DMS114 treated with DMSO at 0.1 percent for 48 hours (cell line): ENCODE measurements around the gene JAG1.
"Not testable (repeated sequence)": the region's sequence is repeated elsewhere in the genome, so short reads cannot be mapped to it uniquely, and the experiment has no call there.

Source experiments
- DNase-seq: peaks from one replicate; lab custom pipeline; 2025; ENCODE audit not compliant: unreplicated experiment; lab: John Stamatoyannopoulos, UW

The JAG1 gene

DNA sequence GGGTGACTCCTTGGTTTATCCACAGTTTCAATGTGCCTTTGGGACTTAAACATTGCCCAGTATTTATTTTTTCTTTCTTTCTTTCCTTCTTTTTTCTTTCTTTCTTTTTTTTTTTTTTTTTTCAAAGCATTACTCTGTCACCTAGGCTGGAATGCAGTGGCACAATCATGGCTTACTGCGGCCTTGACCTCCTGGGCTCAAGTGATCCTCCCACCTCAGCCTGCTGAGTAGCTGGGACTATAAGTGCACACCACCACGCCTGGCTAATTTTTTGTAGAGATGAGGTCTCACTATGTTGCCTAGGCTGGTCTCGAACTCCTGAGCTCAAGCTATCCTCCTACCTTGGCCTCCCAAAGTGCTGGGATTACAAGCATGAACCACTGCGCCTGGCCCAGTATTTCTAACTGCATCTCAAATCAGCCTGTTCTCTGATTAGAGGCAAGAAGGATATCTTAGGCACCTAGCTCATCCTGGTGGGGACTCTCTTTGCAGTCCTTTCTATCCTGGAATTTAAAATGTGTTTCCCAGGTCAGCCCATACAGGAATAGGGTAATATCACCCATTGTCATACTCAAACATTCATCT, 56.2 kb downstream of the JAG1 start:
- DNase-seq, result not testable (repeated sequence)

DNA sequence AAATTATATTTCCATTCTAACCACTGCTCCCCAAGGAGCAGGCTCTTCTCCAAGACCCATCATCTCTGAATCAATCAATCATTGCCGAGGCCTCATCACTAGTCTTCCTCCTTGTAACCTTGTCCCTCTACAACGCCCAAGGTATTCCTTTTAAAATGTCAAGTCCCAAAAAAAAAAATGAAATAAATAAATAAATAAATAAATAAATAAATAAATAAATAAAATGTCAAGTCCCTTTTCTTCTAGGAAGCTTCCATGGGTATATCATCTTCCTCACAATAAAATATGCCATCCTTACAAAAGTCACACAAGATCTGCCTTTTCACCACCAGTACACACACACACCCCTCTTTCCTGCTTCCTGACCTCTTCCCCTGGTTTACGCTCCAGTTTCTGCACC, 57.6 kb downstream of the JAG1 start:
- DNase-seq, result no peak

DNA sequence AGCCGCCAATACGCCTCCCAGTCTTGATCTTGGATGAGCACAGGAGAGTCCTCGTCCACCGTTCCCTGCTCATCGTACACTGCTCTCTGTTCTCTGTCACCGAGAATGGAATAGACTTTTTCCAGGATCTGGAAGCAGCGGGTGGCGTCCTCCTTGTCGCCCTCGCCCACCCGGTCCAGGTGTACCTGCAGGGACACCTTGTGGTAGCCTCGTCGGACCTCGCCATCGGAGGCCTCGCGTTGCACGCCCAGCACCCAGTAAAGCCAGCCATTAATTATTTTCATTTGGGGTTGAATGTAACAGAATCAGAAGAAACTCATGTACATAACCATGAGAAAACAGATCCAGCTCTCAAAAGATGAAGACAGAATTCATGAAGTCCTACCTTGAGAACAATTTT, 59.9 kb downstream of the JAG1 start:
- no peak for DNase-seq

DNA sequence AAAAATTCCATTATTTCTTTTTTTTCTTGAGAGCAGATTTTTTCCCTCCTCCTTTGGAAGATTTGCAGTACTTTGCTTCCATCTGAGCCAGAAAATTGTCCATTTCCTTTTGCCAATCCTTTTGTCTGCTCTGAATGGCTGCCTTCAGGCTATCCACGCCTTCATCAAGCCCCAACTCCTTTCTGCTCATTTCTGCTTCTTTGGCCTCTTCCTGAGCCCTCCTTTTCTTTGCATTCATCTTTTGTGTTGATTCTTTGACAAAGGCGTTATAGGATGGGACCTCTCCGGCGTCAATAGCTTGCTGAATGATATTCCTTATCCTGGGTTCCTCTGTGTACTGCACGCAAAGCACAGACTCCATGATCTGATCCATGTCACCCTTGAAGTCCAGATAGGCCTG, 60.4 kb downstream of the JAG1 start:
- DNase-seq, result not testable (repeated sequence)

DNA sequence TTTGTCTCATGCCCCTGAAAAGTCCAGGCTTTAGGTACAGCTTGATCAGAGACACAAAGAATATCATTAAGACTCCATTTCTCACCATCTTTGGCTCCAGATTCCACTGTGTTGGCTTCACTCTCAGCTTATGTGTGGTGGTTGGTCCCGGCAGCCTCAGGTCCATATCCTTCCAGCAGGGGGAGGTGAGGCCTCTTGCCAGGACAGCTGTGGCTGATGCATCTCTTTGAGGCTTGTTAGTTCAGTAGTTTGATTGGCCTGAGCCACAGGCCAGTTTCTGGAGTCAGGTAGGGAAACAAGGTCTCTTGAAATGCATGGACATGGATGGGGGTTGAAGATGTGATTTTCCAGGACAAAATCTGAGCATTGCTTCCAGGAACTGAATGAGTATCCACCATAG, 62.4 kb downstream of the JAG1 start:
- no peak for DNase-seq

DNA sequence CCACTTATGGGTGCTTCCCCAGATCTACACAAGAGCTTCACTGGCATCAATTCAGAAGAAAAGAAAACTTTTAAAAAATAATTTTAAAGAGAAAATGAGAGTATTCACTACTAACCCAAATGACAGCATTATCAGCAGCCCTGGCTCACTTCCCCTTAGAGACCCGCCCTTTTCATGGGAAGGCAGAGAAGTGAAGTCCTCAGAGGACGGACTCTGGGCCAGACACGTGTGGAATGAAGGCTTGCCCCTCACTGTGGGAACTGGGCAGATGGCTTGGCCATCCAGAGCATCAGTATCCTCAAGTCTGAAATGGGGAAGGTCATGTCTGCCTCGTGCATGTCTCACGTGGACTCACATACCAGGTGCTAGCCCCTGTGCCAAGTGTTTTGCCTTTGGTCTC, 63.5 kb downstream of the JAG1 start:
- no peak for DNase-seq

DNA sequence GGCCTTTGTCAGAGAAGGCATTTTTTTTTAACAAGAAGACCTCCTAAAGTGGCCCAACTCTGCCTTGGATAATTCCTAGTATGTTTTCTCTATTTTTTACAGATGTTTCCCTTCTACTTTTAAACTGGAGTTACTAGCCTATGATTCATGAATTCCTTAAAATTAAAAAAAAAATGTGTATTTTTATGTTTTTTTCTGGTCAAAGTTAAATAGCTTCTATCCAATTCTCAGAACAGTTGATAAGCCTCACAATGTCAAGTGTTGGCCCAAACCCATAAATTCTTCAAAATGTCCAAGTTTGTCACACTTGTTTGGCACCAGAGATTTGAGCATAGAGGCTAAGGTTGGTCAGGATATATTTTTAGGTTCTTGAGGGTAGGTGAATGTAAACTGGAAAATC, 64.0 kb downstream of the JAG1 start:
- DNase-seq, result no peak

DNA sequence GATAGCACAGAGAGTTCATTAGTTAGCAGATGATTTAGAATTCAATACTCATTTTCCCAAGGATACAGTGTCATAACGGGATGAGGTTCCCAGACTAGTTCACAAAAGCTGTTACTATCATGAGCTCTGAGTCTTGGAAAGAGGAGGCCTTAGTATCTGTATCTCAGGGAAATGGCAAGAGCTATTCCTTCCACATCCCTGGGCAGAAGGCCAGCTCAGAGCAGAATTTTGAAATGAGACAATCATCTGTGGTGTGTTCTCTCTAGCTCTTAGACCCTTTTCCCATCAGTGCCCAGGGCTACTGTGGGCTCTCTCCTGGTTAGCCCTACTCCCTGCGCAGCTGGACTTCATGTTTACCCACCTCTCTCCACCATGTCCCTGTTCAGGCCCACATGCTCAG, 64.5 kb downstream of the JAG1 start:
- DNase-seq, result no peak

DNA sequence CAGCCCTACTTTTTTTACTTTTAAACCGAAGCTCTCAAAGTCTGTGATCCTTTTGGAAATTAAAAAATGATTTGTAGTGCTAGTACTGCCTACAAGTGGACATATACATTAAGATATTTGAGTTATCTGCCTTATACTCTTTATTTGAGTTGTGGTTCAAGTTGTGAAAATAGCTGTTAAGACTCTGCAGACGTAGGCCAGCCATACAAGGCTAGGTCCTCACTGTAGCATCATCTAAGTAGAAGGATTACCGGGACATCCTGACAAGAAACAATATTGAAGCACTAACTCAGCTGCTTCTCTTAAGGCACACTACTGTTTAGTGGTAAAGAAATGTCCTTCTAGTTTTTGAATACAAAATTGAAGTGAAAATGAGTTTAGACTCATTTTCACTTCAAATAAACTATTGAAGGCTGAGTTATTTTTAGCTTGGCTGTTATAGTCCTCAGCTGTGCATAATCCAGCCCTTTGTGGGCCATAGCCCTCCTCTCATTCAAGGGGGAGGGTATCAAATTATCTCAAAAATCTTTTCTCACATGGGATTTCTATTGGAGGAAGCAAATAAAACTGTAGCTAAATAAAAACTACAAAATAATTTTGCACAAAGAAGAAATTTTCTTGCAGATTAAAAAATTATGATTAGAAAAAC, 68.1 kb downstream of the JAG1 start:
- no peak for DNase-seq

DNA sequence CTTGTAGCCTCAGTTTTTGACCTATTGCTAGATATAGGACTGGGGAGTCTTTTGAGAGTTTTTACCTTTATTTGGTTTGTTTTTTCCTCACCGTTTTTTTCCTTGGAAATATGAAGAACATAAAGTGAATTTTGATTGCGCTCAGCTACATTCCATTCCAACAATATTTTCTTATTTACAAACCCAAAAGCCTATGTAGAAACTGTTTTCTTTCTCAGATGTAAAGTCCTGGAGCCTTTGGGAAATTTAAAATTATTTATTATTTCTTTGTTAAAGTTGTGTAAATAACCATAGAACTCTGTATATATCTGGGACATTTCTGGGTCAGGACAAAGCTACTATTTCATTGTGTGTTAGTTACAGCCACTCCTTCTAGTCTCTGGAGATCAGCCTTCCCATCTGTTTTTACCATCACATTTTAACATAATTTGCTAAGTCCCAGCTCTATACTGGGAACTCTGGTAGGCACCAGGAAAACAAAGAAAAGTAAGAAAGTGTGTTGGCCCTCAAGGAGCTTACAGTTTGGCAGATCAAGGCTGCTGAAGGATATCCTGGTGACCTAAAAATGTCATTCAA, 68.8 kb downstream of the JAG1 start:
- no peak for DNase-seq

DNA sequence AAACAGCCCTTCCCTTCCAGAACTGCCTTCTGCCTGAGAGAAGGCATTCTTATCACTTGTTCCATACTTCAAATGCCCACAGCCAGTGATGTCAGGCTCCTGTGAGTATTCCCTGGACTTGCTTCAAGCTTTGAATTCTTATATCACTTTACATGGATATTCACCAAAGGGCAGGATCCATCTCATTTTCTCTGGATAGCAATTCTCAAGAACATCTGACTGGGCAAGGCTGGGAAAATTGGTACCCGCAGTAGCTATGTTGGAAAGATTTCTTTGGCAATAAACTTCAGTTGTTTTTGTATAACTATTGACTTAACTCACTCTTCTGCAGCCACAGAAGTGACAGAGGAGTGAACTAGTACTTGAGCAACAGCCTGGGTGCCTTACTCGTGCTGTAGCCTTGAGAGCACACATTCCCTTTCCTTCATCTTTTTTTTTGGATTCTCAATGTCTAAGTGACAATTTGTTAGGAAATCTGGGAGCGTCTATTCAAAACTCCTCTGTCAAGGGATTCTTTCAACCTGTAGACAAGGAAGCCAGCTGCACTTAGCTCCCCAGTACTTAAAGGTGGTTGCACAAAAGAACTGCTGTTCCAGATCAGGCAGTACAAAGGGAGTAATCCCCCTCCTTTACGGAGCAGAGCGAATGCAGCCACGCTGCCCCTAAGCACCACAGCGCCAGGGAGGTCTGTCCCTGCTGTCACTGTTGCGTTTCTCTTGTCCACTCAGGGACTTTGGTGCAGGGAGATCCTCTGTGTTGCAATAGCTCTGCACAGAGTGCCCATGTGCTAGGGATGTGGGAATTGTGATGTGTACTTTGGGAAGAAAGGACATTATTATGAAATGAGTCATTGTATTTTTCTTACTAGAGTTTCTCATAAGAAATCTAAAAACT, 69.6 kb downstream of the JAG1 start:
- no peak for DNase-seq

DNA sequence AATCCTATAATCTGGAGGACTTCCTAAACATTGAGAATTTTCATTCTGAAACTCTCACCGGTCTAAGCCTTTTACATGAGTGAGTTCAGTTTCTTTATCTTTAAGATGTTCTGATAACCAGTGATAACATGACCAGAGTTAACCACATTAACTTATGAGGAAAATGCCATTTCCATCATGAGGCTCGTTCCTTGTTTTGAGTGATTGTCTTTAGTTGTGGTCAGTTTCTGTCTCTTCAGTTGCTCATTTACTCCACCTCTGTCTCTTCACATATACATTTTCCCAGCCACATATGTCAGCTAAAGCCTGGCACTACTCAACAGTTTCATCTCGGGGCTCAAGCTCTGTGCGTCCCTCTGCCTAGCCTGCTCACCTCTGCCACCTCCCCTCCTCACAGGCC, 70.4 kb downstream of the JAG1 start:
- DNase-seq, result no peak

DNA sequence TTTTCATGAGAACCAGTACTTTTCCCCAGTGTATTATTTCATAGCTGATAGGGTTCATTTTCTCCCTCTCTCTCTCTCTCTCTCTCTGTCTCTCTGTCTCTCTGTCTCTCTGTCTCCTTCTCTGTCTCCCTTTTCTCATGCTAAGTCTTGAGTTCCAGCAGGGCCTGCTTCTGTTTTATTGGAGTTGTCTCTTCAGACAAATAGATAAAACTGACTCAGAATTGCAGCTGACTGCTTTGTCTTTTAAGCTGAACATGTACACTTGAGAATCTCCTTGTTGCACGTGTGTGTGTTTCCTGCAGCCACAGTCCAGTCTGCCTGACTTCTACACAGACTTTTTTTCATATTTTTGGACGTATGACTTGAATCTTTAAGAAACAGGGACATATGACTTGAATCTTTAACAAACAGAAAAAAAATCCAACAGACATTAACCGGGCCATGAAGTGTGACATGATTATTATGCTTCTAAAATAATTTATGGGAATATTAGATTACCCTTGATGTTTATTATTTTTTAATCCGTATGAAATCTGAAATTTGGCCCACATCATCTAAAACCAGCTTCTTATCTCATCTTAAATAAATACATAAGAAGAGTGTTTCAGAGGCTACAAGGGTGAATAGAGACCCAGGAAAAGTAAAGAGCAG, 71.5 kb downstream of the JAG1 start:
- no peak for DNase-seq

DNA sequence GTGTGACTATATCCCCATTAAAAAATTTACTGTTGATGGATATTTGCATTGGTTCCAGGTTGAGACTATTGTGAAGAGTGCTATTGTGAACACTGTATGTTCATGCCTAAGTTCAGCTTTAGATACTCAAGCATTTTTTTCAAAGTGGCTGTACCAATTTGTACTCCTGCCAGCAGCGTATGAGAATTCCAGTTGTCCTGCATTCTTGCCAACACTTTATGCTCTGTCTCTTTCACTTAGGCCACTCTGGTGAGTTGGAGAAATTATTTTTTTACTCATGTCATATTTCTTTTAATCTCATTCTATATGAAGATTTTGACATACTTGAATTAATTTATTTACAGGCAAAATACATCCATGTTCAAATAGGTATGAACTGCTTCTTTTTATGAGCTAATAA, 76.2 kb downstream of the JAG1 start:
- DNase-seq, result no peak

DNA sequence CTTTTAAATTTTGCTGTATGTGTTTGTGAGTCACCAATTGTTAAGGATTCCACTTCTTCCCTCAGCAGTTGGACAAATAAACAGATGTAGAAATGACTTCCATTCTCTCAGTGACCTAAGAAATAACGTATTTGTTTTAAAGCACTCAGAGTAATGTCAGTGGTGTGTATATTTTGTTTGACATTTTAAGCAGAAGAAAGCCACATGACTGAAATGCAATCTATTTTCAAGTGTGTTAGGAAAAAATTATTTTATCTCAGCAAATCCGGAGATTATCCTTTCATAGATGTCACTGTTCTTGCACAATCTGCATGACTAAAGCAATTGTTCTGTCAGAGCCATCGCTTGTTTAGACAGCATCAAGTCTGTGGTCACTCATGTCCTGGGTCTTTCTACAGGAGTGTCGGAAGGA, 77.1 kb downstream of the JAG1 start:
- no peak for DNase-seq

DNA sequence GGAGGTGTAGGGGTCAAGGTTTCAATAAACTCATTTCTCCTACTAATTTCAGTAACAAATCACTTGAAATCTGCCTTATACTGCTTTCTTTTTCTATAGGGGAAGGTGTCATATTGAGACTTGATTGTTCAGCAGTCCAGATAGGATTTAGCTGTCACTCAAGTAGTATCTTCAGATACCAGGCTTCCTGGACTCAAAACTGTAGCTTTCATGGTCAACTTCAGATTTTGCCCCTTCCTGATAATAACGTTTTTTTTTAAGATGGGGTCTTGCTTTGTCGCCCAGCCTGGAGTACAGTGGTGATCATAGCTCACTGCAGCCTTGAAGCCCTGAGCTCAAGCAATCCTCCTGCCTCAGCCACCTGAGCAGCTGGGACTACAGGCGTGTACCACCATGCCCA, 77.8 kb downstream of the JAG1 start:
- DNase-seq, result no peak

DNA sequence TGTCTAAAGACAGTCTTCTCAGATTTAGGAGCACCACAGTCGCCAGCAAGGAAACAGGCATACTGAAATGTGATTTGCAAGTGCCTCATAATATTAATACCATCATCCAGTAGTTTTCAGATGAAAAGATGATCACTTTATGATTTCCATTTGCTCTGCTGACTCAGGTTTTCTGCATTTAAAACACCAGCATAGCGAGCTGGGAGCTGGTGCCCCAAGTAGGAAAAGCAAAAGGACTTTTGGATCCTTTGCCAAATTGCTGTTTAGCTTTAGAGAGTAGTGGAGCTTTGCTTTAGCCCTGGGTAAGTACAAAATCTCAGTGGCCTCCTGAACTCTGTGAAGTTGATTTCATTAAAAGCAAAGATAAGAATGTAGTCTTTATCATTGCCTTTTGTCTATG, 78.5 kb downstream of the JAG1 start:
- no peak for DNase-seq

DNA sequence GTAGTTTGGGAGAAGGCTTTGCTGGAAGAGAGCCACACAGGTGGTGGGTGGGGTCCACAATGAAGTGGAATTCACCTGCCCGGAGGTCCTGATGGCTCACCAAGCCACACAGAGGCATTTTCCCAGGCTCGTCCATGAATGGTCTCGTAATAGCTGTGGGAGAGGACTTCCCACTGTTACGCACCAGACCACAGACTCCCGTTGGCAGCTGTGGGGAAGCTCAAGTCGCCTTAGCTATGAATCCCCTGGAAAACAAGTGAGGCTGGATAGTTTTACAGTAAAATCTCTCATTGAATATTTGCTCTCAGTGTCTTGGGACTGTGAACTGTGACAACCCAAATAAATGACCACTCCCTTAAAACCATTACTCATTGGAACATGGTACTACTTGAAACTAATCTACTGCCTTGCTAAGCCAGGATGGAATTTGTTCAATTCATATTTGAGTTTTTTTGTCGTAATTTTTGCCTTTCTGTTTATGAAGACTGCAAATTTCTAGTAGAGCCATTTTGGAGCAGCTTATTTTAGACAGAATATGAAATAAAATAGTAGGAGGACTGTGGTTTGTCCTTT, 79.4 kb downstream of the JAG1 start:
- DNase-seq, result no peak

DNA sequence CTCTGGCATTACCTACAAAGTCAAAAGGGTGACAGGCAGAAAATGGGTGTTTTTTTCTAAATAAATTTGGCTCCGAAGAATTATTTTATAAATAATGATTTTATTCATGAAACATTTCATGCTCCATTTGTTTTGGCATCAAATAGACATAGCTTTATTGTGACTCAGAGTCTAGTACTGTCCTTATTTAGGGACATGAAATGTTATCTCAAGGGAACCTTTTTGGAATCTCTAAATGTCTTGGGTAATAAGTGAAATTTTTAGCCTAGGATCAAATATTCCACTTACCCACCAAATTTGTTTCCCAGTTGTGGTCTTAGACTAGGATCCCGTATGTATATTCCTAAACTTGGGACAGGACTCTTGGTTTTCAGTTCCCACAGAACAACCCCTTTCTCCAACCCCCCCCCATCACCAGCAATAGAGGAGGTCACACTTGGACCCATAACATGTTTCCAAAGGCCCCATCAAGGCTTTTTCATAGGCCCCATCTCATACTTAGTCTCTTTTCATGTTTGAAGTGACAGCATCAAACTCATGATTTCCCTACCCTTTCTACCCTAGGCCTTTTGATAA, 81.8 kb downstream of the JAG1 start:
- no peak for DNase-seq

DNA sequence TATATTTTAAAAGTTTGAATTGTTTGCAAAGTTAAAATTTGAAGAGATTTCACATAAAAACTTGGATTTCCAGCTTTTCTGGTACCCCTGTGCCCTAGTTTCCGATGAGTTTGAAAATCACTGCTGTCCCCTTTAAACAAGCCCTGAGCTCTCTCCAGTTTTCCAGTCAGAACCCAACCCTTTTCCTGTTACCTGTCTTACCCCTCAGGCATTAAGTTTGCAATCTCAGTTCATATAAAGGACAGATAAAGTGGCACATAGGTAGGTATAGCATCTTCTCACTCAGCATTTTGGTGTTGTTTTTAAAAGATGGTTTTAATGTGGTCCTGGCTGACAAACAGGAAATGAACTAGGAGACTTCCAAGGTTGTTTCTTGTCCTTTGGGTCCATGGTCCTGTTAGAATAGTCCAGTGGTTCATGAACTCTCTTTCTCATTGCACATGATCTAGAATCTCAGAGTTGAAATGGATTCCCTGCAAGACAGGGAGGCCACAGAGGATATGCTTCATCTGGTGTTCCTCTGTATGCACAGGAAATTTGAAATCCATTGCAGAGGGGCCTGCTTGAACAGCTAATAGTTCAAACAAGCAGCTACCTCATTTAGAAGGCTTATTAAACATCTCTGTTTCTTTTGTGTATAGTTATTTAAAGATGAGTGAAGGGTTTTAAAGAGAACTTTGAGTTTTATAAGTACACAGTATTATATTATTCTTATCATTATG, 82.7 kb downstream of the JAG1 start:
- no peak for DNase-seq
